Measurements from ENCODE around the gene KANSL1. TPM values are rescaled to one million over a fixed set of nuclear protein-coding genes. Genes with fewer than 3 reads are reported as not detected.
A peak's percentile ranks its signal among the peaks of the same experiment; 100 is the strongest.

Gene KANSL1
- total RNA-seq, 2 donors from 2014 or later, result 68.2 to 190 TPM

- intact Hi-C loops (cut with DNase I), result no loop called here
- H3K36me3 ChIP-seq (replicated peaks in 1 of 2; ENCODE audit: insufficient read depth in 1 of 2, low read depth in 2 of 2), result no peaks in the 10 kb centered on the region
- peaks cover 34% of the 10 kb centered on the region for H3K4me1 ChIP-seq
- no peak overlapping the region for H3K4me3 ChIP-seq
- no peaks in the 10 kb centered on the region for H3K27me3 ChIP-seq
- 79 to 98% methylated on average over 4 of the region's 4 CpGs for WGBS, 2 donors
- no peak overlapping the region for H3K27ac ChIP-seq
- TF ChIP-seq POLR2A (IDR thresholded peaks at IDR 0.05), result no peak
- TF ChIP-seq, protein P1, sequence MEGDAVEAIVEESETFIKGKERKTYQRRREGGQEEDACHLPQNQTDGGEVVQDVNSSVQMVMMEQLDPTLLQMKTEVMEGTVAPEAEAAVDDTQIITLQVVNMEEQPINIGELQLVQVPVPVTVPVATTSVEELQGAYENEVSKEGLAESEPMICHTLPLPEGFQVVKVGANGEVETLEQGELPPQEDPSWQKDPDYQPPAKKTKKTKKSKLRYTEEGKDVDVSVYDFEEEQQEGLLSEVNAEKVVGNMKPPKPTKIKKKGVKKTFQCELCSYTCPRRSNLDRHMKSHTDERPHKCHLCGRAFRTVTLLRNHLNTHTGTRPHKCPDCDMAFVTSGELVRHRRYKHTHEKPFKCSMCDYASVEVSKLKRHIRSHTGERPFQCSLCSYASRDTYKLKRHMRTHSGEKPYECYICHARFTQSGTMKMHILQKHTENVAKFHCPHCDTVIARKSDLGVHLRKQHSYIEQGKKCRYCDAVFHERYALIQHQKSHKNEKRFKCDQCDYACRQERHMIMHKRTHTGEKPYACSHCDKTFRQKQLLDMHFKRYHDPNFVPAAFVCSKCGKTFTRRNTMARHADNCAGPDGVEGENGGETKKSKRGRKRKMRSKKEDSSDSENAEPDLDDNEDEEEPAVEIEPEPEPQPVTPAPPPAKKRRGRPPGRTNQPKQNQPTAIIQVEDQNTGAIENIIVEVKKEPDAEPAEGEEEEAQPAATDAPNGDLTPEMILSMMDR (IDR thresholded peaks at IDR 0.05), result no peak
- H3K9me3 ChIP-seq, result no peaks in the 10 kb centered on the region
- ATAC-seq (no peak), DNase-seq (no peak)
These were observed 106.4 kb downstream of the KANSL1 start for GRCh38 chr17:46086821-46087220.

DNA sequence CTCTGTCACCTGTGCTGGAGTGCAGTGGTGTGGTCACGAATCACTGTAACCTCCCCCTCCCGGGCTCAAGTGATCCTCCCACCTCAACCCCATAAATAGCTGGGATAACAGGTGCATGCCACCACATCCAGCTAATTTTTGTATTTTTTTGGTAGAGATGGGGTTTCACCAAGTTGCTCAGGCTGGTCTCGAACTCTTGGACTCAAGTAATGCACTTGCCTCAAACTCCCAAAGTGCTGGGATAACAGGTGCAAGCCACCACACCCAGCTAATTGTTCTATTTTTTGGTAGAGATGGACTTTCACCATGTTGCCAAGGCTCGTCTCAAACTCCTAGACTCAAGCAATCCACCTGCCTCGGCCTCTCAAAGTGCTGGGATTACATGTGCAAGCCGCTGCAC lies 107.7 kb downstream of the KANSL1 start:
- Histone ChIP-seq H3K27ac (peak overlapping the region in 1 of 4 donors; percentile 22), H3K27me3 (no peaks in the 10 kb centered on the region), H3K4me1 (peaks cover 40% of the 10 kb centered on the region), H3K36me3 (replicated peaks in 1 of 2; ENCODE audit: insufficient read depth in 1 of 2, low read depth in 2 of 2) (no peaks in the 10 kb centered on the region), H3K4me3 (no peak overlapping the region), H3K9me3 (no peaks in the 10 kb centered on the region)
- no peak for DNase-seq
- TF ChIP-seq POLR2A (IDR thresholded peaks at IDR 0.05), result no peak
- TF ChIP-seq, protein P1 (IDR thresholded peaks at IDR 0.05), result no peak
- intact Hi-C loops (cut with DNase I), result no loop called here
- 73 to 86% methylated on average over 6 of the region's 6 CpGs for WGBS, 2 donors
- no peak for ATAC-seq

DNA sequence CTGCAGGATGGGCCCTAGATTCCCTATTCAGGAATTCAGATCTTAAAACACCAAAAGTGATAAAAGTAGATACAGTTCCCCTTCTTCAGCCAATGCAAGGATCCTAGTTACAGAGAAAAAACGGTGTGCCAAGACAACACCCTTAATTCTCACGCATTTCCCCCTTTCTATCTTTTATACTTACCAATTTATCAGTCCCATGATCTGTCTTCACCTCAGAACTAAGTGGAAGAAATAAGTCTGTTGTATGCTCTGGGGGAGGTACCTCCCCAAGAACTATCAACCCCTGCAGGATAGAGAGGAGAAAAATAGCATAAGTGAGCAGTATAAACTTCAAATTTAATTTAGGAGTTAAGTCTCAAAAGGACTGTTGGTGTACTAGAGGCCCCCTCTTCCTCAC lies 111.0 kb downstream of the KANSL1 start:
- intact Hi-C loops (cut with DNase I), result no loop called here
- Histone ChIP-seq H3K4me1 (peaks cover 52% of the 10 kb centered on the region), H3K4me3 (no peak overlapping the region), H3K36me3 (replicated peaks in 1 of 2; ENCODE audit: insufficient read depth in 1 of 2, low read depth in 2 of 2) (no peaks in the 10 kb centered on the region), H3K9me3 (no peaks in the 10 kb centered on the region), H3K27ac (no peak overlapping the region), H3K27me3 (no peaks in the 10 kb centered on the region)
- TF ChIP-seq POLR2A (IDR thresholded peaks at IDR 0.05), result no peak
- TF ChIP-seq, protein P1 (IDR thresholded peaks at IDR 0.05), result no peak
- no peak for ATAC-seq
- DNase-seq, result no peak
- 30 to 31% methylated on average over 2 of the region's 2 CpGs for WGBS, 2 donors

GRCh38 chr17:46081018-46081320 lies 112.3 kb downstream of the KANSL1 start:
- no peak overlapping the region for H3K27ac ChIP-seq
- H3K4me1 ChIP-seq, result peaks cover 52% of the 10 kb centered on the region
- TF ChIP-seq POLR2A (IDR thresholded peaks at IDR 0.05), result no peak
- TF ChIP-seq, protein P1 (IDR thresholded peaks at IDR 0.05), result no peak
- H3K9me3 ChIP-seq, result no peaks in the 10 kb centered on the region
- H3K4me3 ChIP-seq, result no peak overlapping the region
- H3K36me3 ChIP-seq (replicated peaks in 1 of 2; ENCODE audit: insufficient read depth in 1 of 2, low read depth in 2 of 2), result no peaks in the 10 kb centered on the region
- DNase-seq (no peak), ATAC-seq (no peak)
- no peaks in the 10 kb centered on the region for H3K27me3 ChIP-seq
- intact Hi-C loops (cut with DNase I), result no loop called here

DNA sequence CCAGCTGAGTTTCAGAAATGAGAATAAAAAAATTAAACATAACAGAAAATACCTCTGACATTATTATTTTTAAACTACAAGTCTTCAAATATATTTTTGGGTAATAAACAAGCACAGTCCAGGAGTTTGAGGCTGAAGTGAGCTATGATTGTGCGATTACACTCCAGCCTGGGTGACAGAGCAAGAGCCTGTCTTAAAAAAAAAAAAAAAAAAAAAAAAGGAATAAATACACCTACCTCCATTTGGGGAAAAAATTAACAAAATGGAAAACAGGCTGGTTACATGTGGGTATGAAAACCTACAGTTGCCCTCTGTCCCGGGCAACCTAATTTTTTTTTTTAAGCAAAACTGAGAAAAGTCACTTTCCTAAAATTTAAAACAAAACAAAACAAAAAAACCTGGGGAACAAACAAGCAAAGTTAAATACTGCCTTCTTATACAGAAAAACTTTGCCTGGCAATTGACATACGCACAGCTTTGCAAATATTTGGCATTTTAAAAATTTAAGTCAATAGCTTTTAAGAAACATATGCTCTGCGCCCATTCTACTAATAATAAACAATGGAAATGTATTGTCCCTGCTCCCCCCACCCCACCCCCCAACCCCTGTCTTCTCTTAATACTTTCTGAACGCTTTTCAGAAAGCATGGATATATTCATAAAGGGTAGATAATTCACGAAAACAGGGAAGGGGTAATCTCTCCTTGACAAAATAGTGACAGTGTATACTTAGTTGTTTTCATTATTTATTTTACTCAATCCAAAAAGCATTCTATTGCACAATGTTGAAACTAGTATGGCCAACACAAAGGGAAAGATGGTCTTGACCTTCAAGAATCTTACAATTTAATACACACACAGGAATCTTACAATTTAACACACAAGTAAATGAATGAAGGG lies 112.9 kb downstream of the KANSL1 start:
- no peaks in the 10 kb centered on the region for H3K27me3 ChIP-seq
- DNase-seq (no peak), ATAC-seq (no peak)
- H3K27ac ChIP-seq, result no peak overlapping the region
- TF ChIP-seq POLR2A (IDR thresholded peaks at IDR 0.05), result no peak
- TF ChIP-seq, protein P1 (IDR thresholded peaks at IDR 0.05), result no peak
- peaks cover 50% of the 10 kb centered on the region for H3K4me1 ChIP-seq
- WGBS, 2 donors, result 85 to 92% methylated on average over 6 of the region's 6 CpGs
- H3K9me3 ChIP-seq, result no peaks in the 10 kb centered on the region
- intact Hi-C loops (cut with DNase I), result no loop called here
- no peak overlapping the region for H3K4me3 ChIP-seq
- no peaks in the 10 kb centered on the region for H3K36me3 ChIP-seq (replicated peaks in 1 of 2; ENCODE audit: insufficient read depth in 1 of 2, low read depth in 2 of 2)
